GM21717 (cell line): Measurements from ENCODE around the gene FAM111A.
A peak's percentile ranks its signal among the peaks of the same experiment; 100 is the strongest.

Experiments used
- ATAC-seq: cut with Tn5 transposase; IDR thresholded peaks from one replicate; pipeline ENCODE4 v1.9.1; 2021; ENCODE audit warnings: mild to moderate bottlenecking, moderate library complexity; ENCODE audit not compliant: unreplicated experiment

Gene FAM111A

DNA sequence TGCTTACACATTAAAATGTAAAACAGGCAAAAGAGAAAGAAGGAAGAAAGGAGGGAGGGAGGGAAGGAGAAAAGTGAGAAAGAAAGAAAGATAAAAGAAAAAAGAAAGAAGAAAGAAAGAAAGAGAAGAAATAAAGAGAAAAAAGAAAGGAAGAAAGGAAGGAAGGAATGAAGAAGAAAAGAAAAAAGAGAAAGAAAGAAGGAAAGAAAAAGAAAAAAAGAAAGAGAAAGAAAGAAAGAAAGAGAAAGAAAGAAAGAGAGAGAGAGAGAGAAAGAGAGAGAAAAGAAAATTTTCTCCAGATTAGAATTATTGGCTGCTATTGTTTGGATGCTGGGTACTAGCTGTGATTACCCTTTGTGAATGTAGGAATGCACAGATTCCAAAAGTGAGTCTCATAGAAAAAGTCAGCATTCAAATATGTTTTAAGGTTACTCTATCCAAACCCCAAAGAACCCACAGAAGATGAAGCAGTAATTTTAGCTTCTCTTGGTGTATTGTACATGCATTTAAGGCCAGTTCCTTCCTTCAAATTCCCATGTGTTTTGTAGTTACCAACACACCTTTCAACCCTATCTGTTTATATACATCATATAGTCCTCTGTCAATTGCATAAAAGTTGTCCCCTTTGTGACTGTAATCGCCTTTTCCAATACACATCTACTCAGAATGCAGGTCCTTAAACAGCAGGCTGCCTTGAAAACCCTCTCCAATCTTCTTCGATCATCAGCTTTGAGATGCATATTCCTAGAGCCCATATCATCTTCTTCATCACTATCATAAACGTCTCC lies 789 bp upstream of the FAM111A start:
- ATAC-seq, result no peak

DNA sequence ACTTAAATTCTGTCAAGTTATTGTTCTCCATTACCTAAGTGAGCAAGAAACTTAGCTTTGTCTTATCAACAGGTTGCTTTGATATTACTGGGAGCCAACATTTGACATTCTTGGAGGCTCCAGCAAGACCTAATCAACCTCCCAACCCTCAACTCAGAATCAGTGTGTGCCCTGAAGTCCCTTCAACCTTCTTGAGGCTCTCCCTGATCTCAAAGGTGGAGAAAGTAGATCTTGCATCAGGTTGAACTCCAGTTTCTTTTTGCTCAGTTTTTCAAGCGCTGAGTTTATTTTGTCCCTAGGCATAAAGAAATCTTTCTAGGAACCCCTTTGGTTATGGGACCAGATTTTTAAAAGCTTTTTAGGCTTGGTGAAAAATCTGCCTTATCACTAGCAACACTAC lies 1.4 kb downstream of the FAM111A start:
- ATAC-seq, result no peak

DNA sequence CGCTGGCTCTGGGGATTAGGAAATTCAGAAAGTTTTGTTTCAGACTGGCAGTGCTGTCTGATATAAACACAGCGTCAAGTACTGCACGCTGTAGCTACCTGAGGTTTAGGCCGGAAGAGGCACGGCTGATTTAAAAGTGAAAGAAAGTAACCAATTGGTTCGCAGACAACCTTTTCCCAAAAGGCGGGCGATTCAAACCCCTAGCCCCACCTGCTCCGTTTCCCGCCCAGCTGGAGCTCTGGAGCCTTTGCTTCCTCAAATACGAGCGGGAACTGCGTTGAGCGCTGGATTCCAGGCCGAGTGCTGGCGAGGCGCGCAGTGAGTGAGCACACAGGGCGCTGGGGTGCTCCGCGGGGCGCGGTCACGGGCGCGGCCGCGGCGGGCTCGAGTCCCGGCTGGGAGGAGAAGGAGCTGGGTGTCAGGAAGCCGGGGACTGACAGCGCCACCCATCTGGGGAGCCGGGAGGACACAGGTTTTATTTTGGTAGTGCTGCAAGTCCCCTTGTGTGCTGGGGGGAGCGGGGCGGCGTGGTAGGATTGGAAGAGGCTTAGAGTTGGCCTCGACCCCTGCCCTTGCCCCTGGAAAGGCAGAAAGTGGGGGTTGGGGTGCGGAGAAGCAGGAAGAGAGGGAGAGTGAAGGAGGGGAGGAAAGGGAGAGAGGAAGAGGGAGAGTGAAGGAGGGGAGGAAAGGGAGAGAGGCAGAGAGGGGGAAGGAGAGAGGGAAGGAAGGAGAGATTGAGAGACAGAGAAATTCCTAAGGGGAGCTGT lies 2.1 kb downstream of the FAM111A start:
- ATAC-seq, result peak; percentile 60

DNA sequence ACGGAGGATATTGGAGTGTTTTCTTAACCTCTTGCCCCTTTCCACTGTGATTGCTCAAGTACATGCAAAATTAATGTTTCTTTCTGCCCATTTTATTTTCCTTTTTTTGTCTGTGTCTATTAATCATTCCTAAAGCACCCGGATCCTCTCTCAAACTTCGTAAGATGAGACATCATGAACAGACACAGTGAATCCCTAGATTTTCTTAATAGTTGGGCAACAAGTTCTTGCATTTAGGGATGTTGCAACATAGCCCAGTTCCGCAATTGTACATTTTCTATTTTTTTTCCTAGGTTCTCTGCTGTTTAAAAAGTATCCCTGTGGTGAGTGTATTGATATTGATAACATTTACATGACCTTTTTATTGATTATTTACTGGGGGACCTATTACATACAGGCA lies 2.9 kb downstream of the FAM111A start:
- no peak for ATAC-seq

DNA sequence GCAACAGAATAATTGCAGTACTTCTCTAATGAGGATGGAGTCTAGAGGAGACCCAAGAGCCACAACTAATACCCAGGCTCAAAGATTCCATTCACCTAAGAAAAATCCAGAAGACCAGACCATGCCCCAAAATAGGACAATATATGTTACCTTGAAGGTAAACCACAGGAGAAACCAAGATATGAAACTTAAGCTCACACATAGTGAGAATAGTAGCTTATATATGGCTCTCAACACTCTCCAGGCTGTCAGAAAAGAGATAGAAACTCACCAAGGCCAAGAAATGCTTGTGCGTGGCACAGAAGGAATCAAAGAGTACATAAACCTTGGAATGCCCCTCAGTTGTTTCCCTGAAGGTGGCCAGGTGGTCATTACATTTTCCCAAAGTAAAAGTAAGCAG lies 9.1 kb downstream of the FAM111A start:
- peak; percentile 51 for ATAC-seq

DNA sequence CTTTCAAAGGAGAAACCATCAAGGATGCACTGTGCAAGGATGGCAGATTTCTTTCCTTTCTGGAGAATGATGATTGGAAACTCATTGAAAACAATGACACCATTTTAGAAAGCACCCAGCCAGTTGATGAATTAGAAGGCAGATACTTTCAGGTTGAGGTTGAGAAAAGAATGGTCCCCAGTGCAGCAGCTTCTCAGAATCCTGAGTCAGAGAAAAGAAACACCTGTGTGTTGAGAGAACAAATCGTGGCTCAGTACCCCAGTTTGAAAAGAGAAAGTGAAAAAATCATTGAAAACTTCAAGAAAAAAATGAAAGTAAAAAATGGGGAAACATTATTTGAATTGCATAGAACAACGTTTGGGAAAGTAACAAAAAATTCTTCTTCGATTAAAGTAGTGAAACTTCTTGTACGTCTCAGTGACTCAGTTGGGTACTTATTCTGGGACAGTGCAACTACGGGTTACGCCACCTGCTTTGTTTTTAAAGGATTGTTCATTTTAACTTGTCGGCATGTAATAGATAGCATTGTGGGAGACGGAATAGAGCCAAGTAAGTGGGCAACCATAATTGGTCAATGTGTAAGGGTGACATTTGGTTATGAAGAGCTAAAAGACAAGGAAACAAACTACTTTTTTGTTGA lies 9.8 kb downstream of the FAM111A start:
- ATAC-seq, result peak; percentile 86

DNA sequence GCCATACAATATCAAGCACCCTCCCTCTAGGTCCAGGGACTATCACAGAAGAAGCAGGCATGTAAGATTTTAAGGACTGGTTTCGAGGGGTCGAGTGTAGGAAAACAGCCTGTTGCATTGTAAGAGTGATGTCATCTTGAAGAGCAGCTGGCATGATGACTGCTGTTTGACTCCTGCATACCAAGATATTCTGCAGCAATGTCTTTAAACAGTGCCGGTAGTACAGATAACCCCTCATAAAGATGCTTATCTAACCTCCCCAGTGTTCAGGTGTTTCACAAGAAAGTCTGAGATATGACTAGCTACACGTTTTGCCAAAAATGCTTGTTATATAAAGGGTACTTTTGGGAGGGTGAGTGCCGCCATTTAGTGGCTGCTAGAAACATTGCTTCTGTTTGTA lies 12.0 kb downstream of the FAM111A start:
- ATAC-seq, result no peak

DNA sequence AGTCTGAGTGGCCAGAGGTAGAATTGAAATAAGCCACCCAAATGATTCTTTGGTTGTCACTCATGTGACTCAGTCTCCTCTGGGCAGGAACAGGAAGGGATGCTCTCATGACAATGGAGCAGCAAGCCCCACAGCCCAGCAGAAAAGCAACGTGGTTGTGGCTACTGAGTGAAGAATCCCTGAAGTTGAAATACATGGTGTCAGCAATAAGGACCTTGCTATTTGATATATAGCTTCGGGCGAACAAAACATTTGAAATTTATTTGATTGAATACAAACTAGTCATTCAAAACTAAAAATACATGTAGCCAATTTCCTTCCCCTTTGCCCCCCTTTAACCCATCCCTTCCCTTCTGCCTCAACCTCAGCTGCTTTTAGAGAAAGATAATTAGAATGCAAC lies 14.8 kb downstream of the FAM111A start:
- no peak for ATAC-seq

DNA sequence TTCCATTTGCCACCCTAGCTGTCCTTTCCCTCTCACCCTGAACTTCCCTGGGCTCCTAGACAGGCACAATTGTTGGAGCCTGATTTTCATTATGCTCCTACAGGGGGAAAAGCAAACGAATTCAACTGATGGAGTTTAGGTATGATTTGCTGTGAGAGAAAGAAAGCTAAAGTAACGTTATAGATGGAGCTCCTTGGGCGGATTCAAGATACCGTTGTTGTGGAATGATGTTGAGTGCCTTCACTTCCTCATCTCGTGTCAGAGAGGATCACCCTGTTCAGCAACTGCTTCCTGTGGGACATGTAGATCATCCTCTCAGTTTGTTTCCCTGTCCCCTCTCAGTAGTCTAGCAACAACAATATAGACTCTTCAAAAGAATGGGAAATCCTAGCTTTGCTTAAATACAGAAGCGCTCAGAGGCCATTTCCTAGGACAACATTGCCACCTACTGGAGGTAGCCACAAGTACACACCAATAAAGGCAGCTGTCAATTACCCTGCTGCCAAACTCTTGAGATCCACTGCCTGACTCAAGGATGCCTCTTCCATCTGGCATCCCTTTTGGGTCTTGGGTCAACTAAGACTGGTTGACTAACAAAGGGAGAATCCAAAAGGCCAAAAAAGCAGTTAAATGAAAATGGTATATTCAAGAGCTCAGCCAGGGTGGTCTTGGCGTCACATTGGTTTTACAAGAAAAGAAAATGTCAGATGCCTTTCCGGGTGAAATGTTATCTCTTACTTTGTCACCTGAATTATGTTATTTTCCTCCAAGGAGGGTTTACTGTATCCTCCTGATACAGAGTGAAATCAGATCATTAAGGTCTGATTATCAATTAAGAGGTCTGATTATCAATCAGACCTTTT lies 15.8 kb downstream of the FAM111A start:
- peak; percentile 84 for ATAC-seq

DNA sequence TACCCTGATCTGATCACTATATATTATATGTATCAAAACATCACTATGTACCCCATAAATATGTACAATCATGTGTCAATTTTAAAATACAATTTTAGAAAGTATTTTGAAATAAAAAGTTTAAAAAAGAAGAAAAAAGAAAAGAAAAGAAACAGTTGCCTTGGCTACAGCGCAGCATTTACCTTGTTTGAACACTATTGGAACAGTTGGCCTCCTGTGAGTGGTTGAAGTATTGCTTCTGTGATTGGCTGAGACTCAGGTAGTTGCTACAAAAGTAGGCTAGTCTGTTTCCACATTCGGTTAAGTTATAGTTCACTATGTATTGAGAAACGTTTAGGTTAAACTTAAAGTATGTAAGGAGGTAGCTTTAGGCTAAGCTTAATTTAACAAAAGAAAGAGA lies 21.4 kb downstream of the FAM111A start:
- no peak for ATAC-seq

DNA sequence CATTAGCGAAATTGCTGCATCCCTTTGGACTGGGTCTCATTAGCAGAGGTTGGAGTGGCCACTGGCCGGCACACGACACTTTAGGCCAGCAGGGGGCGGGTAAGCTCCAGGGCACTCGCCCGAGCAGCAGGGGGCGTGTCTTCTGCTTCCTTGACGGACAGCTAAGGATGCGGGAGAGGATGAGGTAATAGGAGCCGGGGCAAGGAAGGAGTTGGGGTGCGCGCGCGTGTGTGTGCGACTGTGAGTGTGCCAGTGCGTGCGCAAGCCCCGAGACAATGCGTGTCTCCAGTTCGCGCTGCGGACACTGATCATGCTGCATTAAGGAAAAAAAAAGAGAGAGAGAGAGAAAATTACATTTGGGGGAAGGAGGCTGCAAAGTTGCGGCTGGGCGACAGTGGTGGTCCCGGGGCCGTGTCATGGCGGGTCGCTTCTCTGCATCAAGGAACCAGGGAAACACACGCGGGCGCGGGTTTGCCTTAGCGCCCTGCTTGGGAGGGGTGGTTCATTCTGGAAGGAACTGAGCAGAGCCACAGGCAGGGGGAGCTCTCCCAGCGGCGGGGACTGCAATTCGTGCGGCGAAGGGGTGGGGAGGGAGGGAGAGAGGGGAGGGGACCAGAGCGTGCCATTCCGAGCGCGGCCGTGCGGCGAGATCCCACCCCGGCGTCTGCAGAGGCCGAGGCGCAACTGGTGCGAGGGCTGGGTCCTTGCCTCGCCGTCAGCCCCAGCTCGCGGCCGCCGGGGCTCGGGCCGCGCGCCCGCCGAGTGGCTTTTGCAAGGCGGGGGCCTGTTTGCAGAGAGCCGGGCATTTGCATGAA lies 29.1 kb downstream of the FAM111A start, which contains the start of gene DTX4:
TSS of gene DTX4 (plus strand) at position 625 of the 815 bp plus-strand sequence. CDS start 464 bp downstream, outside the sequence.
- ATAC-seq, result peak; percentile 76

DNA sequence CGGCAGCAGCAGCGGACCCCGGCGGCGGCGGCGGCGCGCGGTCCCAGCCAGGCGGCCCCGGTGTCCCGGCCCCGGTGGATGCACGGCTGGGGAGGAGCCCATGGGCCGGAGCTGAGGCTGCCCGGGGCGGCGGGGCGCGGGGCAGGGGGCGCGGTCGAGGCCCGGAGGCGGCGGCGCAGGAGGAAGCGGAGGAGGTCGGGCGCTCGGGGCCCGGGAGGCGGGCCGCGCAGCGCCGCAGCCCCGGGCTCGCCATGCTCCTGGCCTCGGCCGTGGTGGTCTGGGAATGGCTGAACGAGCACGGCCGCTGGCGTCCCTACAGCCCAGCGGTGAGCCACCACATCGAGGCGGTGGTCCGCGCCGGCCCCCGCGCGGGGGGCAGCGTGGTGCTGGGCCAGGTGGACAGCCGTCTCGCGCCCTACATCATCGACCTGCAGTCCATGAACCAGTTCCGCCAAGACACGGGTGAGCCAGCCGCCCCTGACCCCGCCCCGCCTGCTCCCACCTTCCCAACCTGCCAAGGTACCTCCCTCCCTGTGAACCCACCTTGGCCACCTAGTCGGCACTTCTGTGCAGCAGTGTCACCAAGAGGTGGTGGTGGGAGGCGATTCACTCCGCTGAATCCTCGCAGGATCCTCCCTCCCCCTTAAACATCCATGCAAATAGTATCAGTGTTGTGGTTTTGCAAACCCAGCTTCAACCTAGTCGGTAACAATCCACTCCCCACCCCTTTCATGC lies 29.9 kb downstream of the FAM111A start:
- ATAC-seq, result peak; percentile 37

DNA sequence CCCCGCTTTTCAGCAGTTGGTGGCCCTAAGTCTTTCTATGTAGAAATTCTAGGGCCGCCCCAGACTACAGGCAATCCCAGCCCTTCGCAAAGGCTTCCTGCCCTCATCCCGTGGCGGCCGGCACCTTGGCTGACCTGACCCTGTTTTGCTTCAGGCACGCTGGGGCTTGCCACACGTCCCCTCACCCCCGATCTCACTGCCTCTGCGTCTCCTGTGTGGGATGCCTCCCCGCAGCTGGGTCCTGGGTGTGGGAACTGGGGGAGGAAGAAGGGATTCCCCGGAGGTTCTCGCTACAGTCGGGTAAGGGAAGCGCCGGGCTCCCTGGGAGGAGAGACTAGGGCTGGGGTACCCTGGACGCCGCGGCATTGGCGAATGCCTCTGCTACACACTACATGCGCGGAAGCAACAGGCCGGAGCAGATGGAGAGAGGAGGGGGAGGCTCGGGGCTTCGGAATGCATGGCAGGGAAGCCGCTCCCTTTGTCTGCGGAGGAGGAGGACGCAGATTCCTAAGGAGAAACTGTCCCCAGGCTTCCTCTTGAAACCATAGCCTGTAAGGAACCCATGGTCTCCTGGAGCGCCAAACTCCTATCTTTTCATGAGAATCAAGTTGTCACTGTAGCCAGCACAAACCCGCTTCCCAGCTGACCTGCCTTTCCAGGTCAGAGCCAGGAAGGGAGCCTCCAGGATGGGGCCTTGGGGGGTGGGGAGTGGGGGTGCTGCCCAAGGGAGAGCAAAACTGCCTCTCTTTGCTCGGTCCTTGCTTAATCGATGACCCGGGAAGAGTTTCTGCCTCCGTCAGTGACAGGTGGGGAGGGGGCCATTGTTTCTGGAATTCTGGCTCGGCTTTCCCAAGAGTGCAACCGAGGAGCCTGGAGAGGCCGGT lies 30.7 kb downstream of the FAM111A start:
- peak; percentile 14 for ATAC-seq

DNA sequence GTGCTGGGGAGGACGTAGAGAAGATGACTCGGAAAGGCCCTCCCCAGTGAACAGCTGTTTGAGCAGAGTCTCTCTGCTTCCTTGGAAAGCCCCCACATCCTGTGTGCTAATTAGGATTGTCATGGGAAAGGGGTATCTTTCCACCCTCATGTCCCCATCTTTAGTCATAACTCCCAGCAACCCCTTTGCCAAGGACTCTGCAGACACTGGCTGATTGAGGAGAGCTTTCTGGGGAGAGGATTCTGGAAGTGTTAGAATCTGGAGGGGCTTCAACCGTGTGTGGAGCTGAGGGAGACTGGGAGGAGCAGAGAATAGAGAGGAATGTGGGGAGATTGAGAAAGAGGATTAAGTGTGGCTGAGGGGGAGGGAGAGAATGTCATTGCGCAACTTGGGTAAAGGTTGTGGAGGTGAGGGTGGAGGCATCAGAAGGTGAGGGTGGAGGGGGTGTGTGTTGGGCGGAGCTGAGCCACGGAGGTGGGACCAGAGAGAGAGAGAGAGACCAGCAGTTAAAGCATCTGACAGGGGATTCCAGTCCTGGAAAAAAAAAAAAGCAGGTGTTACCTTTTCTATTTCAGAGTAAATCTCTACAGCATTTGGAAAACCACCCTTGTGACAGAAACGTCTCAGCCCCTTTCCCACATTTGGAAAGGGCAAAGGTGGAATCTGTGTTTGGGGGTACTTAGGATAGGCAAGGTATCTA lies 31.5 kb downstream of the FAM111A start:
- ATAC-seq, result no peak

DNA sequence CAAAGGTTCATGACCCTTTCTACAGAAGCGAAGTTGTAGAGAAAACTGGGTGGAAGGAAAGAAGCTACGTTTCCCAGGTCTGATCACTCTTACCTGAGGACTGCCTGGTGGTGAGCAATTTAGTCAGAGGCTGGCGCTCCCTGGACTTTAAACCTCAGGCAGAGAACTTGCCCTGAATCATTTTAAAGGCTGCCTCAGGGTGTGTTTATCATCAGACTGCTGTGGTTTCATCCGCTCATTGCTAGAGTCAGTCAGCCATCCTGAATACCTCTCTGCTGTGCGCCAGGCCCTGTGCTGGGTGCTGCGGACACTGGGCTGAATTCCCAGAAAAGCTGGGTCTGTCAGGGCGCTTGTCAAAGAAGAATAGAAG lies 32.0 kb downstream of the FAM111A start:
- no peak for ATAC-seq

DNA sequence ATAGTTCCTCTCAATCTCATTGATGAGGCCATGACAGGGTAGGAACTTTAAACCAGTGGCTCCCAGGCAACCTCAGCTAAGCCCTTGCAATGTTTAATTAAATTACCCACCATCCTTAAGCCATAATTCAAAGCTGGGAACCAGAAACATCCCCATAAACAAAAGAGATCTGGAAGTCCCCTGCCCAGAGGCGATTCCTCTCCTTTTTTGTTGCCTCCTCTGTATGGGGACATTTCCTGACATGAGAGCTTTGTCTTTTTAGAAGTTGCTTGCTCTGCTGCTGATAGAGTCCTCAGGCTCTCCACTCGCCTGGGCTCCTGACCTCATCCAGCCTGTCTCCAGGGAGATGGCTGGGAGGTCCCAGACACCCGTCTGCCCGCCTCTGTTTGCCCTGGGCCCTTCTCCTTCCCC lies 32.4 kb downstream of the FAM111A start:
- no peak for ATAC-seq

DNA sequence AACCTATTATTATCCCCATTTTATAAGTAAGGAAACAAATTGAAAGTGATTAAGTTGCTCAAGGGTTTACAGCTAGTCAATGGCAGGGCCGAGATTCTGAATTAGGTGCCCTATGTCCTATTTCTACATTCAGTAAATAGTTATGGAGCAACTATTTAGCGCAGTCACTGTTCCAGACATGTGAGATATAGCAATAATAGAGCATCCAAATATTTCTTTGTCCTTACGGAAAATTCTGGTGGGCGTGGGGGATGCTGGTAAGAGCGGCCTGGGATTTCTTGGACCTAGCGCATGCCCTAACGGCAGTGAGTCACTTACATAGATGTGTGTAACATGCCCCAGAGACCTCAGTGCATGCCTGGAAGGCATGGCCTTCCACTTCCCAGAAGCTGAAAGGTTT lies 33.7 kb downstream of the FAM111A start:
- ATAC-seq, result no peak

DNA sequence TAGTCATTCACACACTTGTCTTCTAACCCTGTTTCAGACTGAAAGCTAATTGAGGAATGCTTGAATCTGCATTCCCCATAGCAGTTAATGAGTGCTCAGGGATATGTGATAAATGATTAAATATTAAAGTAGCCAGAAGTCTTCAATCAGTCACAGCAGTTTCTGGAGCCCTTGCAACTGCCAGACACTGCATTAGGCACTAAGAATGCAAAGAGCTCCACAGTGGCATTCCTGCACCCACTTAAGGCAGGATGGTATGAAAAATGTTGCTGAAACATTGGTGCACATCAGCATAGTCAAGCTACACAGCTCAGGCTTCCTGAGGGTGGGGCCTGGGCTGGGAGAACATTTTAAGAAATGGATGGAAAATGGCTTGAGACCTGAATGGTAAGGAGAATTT lies 35.7 kb downstream of the FAM111A start:
- ATAC-seq, result no peak
